HG03558 (cell line): ENCODE results near the gene POLE.
"Not testable (repeated sequence)": the region's sequence is repeated elsewhere in the genome, so short reads cannot be mapped to it uniquely, and the experiment has no call there.

Source experiments
- ATAC-seq: cut with Tn5 transposase; IDR thresholded peaks from one replicate; pipeline ENCODE4 v1.9.1; 2021; ENCODE audit warnings: moderate number of reproducible peaks; ENCODE audit not compliant: unreplicated experiment; ENCODE audit errors: extremely low read depth

POLE gene

GRCh38 chr12:132719141-132719953, 32.2 kb upstream of the POLE start:
- no peak for ATAC-seq

- no peak for ATAC-seq
Measured at GRCh38 chr12:132718644-132719043, 31.5 kb upstream of the POLE start.

- no peak for ATAC-seq
Measured at GRCh38 chr12:132717531-132718387, 30.6 kb upstream of the POLE start.

GRCh38 chr12:132717011-132717410, 29.9 kb upstream of the POLE start:
- ATAC-seq = no peak

- no peak for ATAC-seq
Measured at GRCh38 chr12:132716356-132716755, 29.2 kb upstream of the POLE start.

GRCh38 chr12:132715874-132716273, 28.7 kb upstream of the POLE start:
- ATAC-seq = no peak

- no peak for ATAC-seq
Measured at GRCh38 chr12:132713123-132713522, 26.0 kb upstream of the POLE start.

- no peak for ATAC-seq
Measured at GRCh38 chr12:132711080-132711843, 24.1 kb upstream of the POLE start.

- ATAC-seq = peak; percentile 84
Measured at GRCh38 chr12:132710405-132711079, 23.4 kb upstream of the POLE start, which contains the start of gene PGAM5. TSS of gene PGAM5 (plus strand) at chr12:132710842. CDS start at chr12:132710877, 35 bp downstream.

GRCh38 chr12:132710043-132710404, 22.9 kb upstream of the POLE start:
- ATAC-seq = no peak

- no peak for ATAC-seq
Measured at GRCh38 chr12:132708150-132708549, 21.0 kb upstream of the POLE start.

- no peak for ATAC-seq
Measured at GRCh38 chr12:132707241-132707640, 20.1 kb upstream of the POLE start.

GRCh38 chr12:132703641-132704040, 16.5 kb upstream of the POLE start:
- no peak for ATAC-seq

- no peak for ATAC-seq
Measured at GRCh38 chr12:132702640-132703039, 15.5 kb upstream of the POLE start.

GRCh38 chr12:132700212-132700822, 13.2 kb upstream of the POLE start:
- no peak for ATAC-seq

GRCh38 chr12:132698341-132698740, 11.2 kb upstream of the POLE start:
- ATAC-seq = no peak

- no peak for ATAC-seq
Measured at GRCh38 chr12:132695431-132695830, 8.3 kb upstream of the POLE start.

- not testable (repeated sequence) for ATAC-seq
Measured at GRCh38 chr12:132694888-132695287, 7.7 kb upstream of the POLE start.

GRCh38 chr12:132692030-132692429, 4.9 kb upstream of the POLE start:
- not testable (repeated sequence) for ATAC-seq

- ATAC-seq = no peak
Measured at GRCh38 chr12:132690112-132690511, 3.0 kb upstream of the POLE start.
